Calu3 (cell line): Measurements from ENCODE around the gene MILR1. TPM values are rescaled to one million over a fixed set of nuclear protein-coding genes. Genes with fewer than 3 reads are reported as not detected.

Experiments used
- Bru-seq: library from RNA; stranded (reverse); fragments of 400-500 nt; gene quantifications from one replicate; lab custom pipeline; 2021; lab: Mats Ljungman, UMichigan
- BruChase-seq, 2 experiments: library from RNA; stranded (reverse); fragments of 400-500 nt; gene quantifications; one replicate each; lab custom pipeline; 2021; lab: Mats Ljungman, UMichigan
- BruUV-seq: library from RNA; stranded (reverse); fragments of 400-500 nt; replicated peaks from 2 replicates; lab custom pipeline; 2021; lab: Mats Ljungman, UMichigan
- CTCF ChIA-PET: fragments of 300-600 bp; sonication (Branson Sonifier 250); formaldehyde crosslinking; loops from one replicate; lab custom pipeline; 2022; ENCODE audit warnings: antibody characterized with exemption; lab: Charles Lee
- DNase-seq: peaks from one replicate; pipeline ENCODE4 v3.0.0; 2022
- H3K27ac Mint-ChIP-seq: one replicate; pipeline ENCODE4 v1.8.0; 2022; ENCODE audit warnings: mixed read lengths; ENCODE audit not compliant: unreplicated experiment
- H3K27me3 Mint-ChIP-seq: one replicate; pipeline ENCODE4 v1.8.0; 2022; ENCODE audit warnings: mixed read lengths; ENCODE audit not compliant: unreplicated experiment
- H3K36me3 Mint-ChIP-seq: one replicate; pipeline ENCODE4 v1.8.0; 2022; ENCODE audit warnings: mild to moderate bottlenecking, moderate library complexity, mixed read lengths; ENCODE audit not compliant: insufficient read depth, unreplicated experiment
- H3K4me1 Mint-ChIP-seq: one replicate; pipeline ENCODE4 v1.8.0; 2022; ENCODE audit warnings: mild to moderate bottlenecking, low read depth, mixed read lengths; ENCODE audit not compliant: unreplicated experiment
- H3K4me3 Mint-ChIP-seq: one replicate; pipeline ENCODE4 v1.8.0; 2022; ENCODE audit warnings: mild to moderate bottlenecking, low read depth, moderate library complexity, mixed read lengths; ENCODE audit not compliant: unreplicated experiment
- H3K9me3 Mint-ChIP-seq: one replicate; pipeline ENCODE4 v1.8.0; 2022; ENCODE audit warnings: low read depth, mixed read lengths; ENCODE audit not compliant: unreplicated experiment
- intact Hi-C: fragments of 100-400 bp; cut with micrococcal nuclease; formaldehyde crosslinking; loops from one replicate; pipeline ENCODE4 v1.10.0; 2022; ENCODE audit not compliant: unreplicated experiment
- long read RNA-seq: library from polyadenylated mRNA; stranded (forward); transcript quantifications from one replicate; pipeline ENCODE4 v2.0.0, GENCODE V29; 2022
- total RNA-seq: library from RNA; stranded (reverse); gene quantifications from 2 replicates; pipeline ENCODE4 v1.2.3, GENCODE V29; 2022
- TF ChIP-seq, protein P1 (sequence below): fragments of 200-600 bp; IDR thresholded peaks from one replicate; pipeline ENCODE4 v1.8.0; 2022; ENCODE audit warnings: antibody characterized with exemption; ENCODE audit not compliant: unreplicated experiment

MILR1 gene, protein sequence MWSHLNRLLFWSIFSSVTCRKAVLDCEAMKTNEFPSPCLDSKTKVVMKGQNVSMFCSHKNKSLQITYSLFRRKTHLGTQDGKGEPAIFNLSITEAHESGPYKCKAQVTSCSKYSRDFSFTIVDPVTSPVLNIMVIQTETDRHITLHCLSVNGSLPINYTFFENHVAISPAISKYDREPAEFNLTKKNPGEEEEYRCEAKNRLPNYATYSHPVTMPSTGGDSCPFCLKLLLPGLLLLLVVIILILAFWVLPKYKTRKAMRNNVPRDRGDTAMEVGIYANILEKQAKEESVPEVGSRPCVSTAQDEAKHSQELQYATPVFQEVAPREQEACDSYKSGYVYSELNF
- total RNA-seq (4.9 and 7.6 TPM in 2 replicates), Bru-seq, nascent RNA (percentile 44 among the genes with signal in this experiment), BruChase-seq, experiment 1, labeled RNA remaining after a 6-hour chase (percentile 40 among the genes with signal in this experiment), BruChase-seq, experiment 2, labeled RNA remaining after a 2-hour chase (percentile 34 among the genes with signal in this experiment)
- long read RNA-seq, partial matches to known transcripts, result 0 of 4 reads
- long read RNA-seq, other reads (novel, unspliced or antisense), result 2 of 4 reads

DNA sequence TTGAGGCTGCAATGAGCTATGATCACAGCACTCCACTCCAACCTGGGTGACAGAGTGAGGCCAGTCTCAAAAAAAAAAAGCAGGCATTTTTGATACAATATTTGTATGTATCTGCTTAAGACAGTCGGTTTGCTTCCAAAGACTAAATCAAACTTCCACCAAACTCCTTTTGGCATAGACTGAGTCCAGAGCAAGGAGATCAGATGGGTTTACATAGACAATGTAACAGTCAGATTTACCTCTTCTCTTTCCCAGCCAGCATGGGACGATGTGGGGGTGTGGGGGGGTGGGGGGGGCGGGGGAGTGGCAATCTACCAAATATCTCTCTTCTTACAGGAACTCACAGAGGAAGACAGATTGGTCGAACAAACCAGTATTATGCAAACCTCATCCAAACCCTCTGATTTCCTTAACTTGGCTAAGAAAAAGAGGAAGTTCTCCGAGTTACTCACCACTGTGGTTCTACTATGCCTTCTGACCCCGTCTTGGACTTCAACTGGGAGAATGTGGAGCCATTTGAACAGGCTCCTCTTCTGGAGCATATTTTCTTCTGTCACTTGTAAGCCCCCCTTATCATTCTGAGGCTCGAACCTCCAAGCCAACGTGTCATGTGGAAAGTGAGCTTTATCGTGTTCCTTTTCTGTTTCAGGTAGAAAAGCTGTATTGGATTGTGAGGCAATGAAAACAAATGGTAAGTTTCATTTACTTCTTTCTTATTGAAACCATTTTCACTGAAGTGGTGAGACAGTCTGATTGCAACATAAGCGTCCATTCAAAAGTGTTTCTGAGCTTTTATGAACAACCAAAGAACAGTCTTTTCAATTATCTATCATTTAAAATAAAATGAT lies at the start of gene MILR1:
Gene MILR1 (plus strand): TSS at position 451 of the 848 bp plus-strand sequence. CDS start 54 bp downstream, at position 505.
- Mint-ChIP-seq H3K27ac (peak within 1 kb of the TSS; percentile 62), H3K4me3 (no peak within 1 kb of the TSS), H3K9me3 (no peaks in the 10 kb centered on the region), H3K27me3 (no peaks in the 10 kb centered on the region), H3K4me1 (no peaks in the 10 kb centered on the region), H3K36me3 (no peaks in the 10 kb centered on the region)
- BruUV-seq, result no TSS peak
- DNase-seq, result peak; percentile 14
- TF ChIP-seq, protein P1, sequence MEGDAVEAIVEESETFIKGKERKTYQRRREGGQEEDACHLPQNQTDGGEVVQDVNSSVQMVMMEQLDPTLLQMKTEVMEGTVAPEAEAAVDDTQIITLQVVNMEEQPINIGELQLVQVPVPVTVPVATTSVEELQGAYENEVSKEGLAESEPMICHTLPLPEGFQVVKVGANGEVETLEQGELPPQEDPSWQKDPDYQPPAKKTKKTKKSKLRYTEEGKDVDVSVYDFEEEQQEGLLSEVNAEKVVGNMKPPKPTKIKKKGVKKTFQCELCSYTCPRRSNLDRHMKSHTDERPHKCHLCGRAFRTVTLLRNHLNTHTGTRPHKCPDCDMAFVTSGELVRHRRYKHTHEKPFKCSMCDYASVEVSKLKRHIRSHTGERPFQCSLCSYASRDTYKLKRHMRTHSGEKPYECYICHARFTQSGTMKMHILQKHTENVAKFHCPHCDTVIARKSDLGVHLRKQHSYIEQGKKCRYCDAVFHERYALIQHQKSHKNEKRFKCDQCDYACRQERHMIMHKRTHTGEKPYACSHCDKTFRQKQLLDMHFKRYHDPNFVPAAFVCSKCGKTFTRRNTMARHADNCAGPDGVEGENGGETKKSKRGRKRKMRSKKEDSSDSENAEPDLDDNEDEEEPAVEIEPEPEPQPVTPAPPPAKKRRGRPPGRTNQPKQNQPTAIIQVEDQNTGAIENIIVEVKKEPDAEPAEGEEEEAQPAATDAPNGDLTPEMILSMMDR, result no peak
- intact Hi-C loops, result no loop called here
- CTCF ChIA-PET, result interaction anchor here (0.8 kb wide), 1 partner anchor 201 kb away, joined by 5 read pairs; no protein-coding TSS in a partner anchor

DNA sequence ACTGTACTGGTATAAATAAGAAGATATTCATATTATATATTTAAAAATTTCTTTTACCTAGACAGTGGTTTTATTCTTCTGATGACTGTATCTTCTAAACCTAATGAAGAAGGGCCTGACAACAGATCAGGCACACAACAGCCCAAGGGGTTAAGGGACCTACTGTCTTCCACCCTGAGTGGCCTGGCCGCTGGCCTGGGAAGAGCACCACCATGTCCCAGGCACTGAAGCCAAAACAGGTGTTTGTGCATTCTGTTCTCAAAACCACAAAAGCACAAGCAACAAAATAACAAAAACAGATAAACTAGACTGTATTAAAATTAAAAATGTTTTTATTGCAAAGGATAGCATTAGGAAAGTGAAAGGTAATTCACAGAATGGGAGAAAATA lies 49.2 kb upstream of the MILR1 start:
- Mint-ChIP-seq H3K36me3 (no peaks in the 10 kb centered on the region), H3K27ac (no peak overlapping the region), H3K27me3 (no peaks in the 10 kb centered on the region), H3K9me3 (no peaks in the 10 kb centered on the region), H3K4me3 (no peak overlapping the region), H3K4me1 (peaks cover 9% of the 10 kb centered on the region)
- CTCF ChIA-PET, result interaction anchor here (0.6 kb wide), 1 partner anchor 14 kb away, joined by 3 read pairs; no protein-coding TSS in a partner anchor
- intact Hi-C loops, result no loop called here
- TF ChIP-seq, protein P1, result no peak
- no peak for DNase-seq
- BruUV-seq, result no TSS peak

DNA sequence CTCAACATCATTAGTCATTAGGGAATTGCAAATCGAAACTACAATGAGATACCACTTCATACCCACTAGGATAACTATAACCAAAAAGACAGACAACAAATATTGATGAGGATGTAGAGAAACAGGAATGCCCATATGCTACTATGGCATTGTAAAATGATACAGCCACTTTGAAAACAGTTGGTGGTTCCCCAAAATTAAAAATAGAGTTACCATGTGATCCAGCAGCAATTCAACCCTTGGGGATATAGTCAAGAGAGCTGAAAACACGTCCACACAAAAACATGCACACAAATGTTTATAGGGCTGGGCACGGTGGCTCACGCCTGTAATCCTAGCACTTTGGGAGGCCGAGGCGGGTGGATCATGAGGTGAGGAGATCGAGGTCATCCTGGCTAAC lies 48.3 kb upstream of the MILR1 start:
- TF ChIP-seq, protein P1, result no peak
- Mint-ChIP-seq H3K9me3 (no peaks in the 10 kb centered on the region), H3K4me1 (peaks cover 7% of the 10 kb centered on the region), H3K27me3 (no peaks in the 10 kb centered on the region), H3K27ac (no peak overlapping the region), H3K36me3 (no peaks in the 10 kb centered on the region), H3K4me3 (no peak overlapping the region)
- intact Hi-C loops, result no loop called here
- no peak for DNase-seq
- CTCF ChIA-PET, result no interaction called here
- BruUV-seq, result no TSS peak

DNA sequence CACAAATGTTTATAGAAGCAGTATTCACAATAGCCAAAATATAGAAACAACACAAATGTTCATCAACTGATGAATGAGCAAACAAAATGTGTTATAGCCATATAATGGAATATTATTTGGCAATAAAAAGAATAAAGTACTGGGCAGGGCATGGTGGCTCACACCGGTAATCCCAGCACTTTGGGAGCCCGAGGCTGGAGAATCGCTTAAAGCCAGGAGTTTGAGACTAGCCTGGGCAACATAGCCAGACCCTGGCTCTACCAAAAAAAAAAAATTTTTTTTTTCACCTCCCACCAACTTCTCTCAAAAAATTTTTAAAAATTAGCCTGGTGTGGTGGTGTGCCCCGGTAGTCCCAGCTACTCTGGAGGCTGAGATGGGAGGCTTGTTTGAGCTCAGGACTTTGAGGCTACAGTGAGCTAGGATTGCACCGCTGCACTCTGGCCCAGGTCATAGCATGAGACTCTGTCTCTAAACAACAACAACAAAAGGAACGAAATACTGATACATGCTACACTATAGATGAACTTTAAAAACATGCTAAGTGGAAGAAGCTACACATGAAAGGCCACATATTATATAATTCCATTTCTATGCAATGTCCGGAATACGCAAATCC lies 47.6 kb upstream of the MILR1 start:
- CTCF ChIA-PET, result interaction anchor here (0.6 to 0.7 kb wide), 2 partner anchors 17 to 918 kb away, joined by 3 read pairs; no protein-coding TSS in a partner anchor
- no peaks in the 10 kb centered on the region for H3K9me3 Mint-ChIP-seq
- TF ChIP-seq, protein P1, result no peak
- no TSS peak for BruUV-seq
- H3K4me3 Mint-ChIP-seq, result no peak overlapping the region
- no peak overlapping the region for H3K27ac Mint-ChIP-seq
- no peaks in the 10 kb centered on the region for H3K4me1 Mint-ChIP-seq
- H3K27me3 Mint-ChIP-seq, result no peaks in the 10 kb centered on the region
- intact Hi-C loops, result no loop called here
- no peak for DNase-seq
- H3K36me3 Mint-ChIP-seq, result no peaks in the 10 kb centered on the region
